ACC112 (cell line): Measurements from ENCODE around the gene MMP11.

Experiments
- H2AFZ ChIP-seq: fragments of 200-600 bp; sonication (generic); one replicate; pipeline ENCODE4 v1.6.0; 2017; ENCODE audit warnings: antibody characterized with exemption, low read length; ENCODE audit not compliant: unreplicated experiment
- H3K27ac ChIP-seq: fragments of 200-600 bp; sonication (generic); 2 replicates; pipeline ENCODE4 v1.5.1; 2014; ENCODE audit warnings: low read depth, mild to moderate bottlenecking, antibody characterized with exemption, low read length, moderate library complexity
- H3K27me3 ChIP-seq: fragments of 200-600 bp; sonication (generic); 2 replicates; pipeline ENCODE4 v1.6.1; 2014; ENCODE audit warnings: mild to moderate bottlenecking, antibody characterized with exemption, low read length, moderate library complexity, mixed read lengths; ENCODE audit not compliant: insufficient read depth
- H3K36me3 ChIP-seq: fragments of 200-600 bp; sonication (generic); 2 replicates; pipeline ENCODE4 v1.6.1; 2016; ENCODE audit warnings: mild to moderate bottlenecking, antibody characterized with exemption, low read length, moderate library complexity, mixed read lengths; ENCODE audit not compliant: insufficient read depth
- H3K4me1 ChIP-seq: fragments of 200-600 bp; sonication (generic); one replicate; pipeline ENCODE4 v1.6.1; 2016; ENCODE audit warnings: low read length, mixed read lengths; ENCODE audit not compliant: insufficient read depth, unreplicated experiment, control insufficient read depth
- H3K4me3 ChIP-seq: fragments of 200-600 bp; sonication (generic); 2 replicates; pipeline ENCODE4 v1.5.1; 2014; ENCODE audit warnings: mild to moderate bottlenecking, low read depth, low read length
- H3K79me2 ChIP-seq: fragments of 200-600 bp; sonication (generic); one replicate; pipeline ENCODE4 v1.6.0; 2016; ENCODE audit warnings: low read length; ENCODE audit not compliant: control insufficient read depth, unreplicated experiment, insufficient read depth

MMP11 gene

GRCh38 chr22:23824476-23825245 lies 52.0 kb downstream of the MMP11 start:
- Histone ChIP-seq H3K79me2 (no peaks in the 10 kb centered on the region), H3K4me1 (peaks cover 20% of the 10 kb centered on the region), H3K27ac (no peak overlapping the region), H3K4me3 (no peak overlapping the region), H3K27me3 (no peaks in the 10 kb centered on the region), H3K36me3 (no peaks in the 10 kb centered on the region), H2AFZ (no peak overlapping the region)

- peak overlapping the region; percentile 49 for H3K27ac ChIP-seq
- H3K4me1 ChIP-seq: peaks cover 26% of the 10 kb centered on the region
- no peaks in the 10 kb centered on the region for H3K27me3 ChIP-seq
- H2AFZ ChIP-seq: no peak overlapping the region
- no peak overlapping the region for H3K4me3 ChIP-seq
- no peaks in the 10 kb centered on the region for H3K36me3 ChIP-seq
- no peaks in the 10 kb centered on the region for H3K79me2 ChIP-seq
Measured at GRCh38 chr22:23825246-23825905, 52.7 kb downstream of the MMP11 start.

GRCh38 chr22:23826510-23827350 lies 54.1 kb downstream of the MMP11 start:
- Histone ChIP-seq H3K27ac (peak overlapping the region; percentile 49), H3K36me3 (no peaks in the 10 kb centered on the region), H3K79me2 (no peaks in the 10 kb centered on the region), H3K27me3 (no peaks in the 10 kb centered on the region), H2AFZ (no peak overlapping the region), H3K4me1 (peaks cover 26% of the 10 kb centered on the region), H3K4me3 (no peak overlapping the region)

GRCh38 chr22:23827351-23827995 lies 54.8 kb downstream of the MMP11 start:
- Histone ChIP-seq H3K79me2 (no peaks in the 10 kb centered on the region), H3K27ac (no peak overlapping the region), H2AFZ (no peak overlapping the region), H3K4me1 (peaks cover 26% of the 10 kb centered on the region), H3K27me3 (no peaks in the 10 kb centered on the region), H3K36me3 (no peaks in the 10 kb centered on the region), H3K4me3 (no peak overlapping the region)

- no peaks in the 10 kb centered on the region for H3K79me2 ChIP-seq
- H3K36me3 ChIP-seq: no peaks in the 10 kb centered on the region
- H3K4me1 ChIP-seq: peaks cover 15% of the 10 kb centered on the region
- H3K27me3 ChIP-seq: no peaks in the 10 kb centered on the region
- H3K27ac ChIP-seq: no peak overlapping the region
- no peak overlapping the region for H3K4me3 ChIP-seq
- no peak overlapping the region for H2AFZ ChIP-seq
Measured at GRCh38 chr22:23828800-23829680, 56.4 kb downstream of the MMP11 start.

- no peaks in the 10 kb centered on the region for H3K27me3 ChIP-seq
- H3K27ac ChIP-seq: peak overlapping the region; percentile 32
- no peak overlapping the region for H3K4me3 ChIP-seq
- H3K36me3 ChIP-seq: no peaks in the 10 kb centered on the region
- no peak overlapping the region for H2AFZ ChIP-seq
- no peaks in the 10 kb centered on the region for H3K79me2 ChIP-seq
- H3K4me1 ChIP-seq: peaks cover 15% of the 10 kb centered on the region
Measured at GRCh38 chr22:23829845-23830372, 57.3 kb downstream of the MMP11 start.

- H3K4me1 ChIP-seq: peaks cover 15% of the 10 kb centered on the region
- no peak overlapping the region for H3K27ac ChIP-seq
- H3K4me3 ChIP-seq: no peak overlapping the region
- no peak overlapping the region for H2AFZ ChIP-seq
- H3K27me3 ChIP-seq: no peaks in the 10 kb centered on the region
- H3K36me3 ChIP-seq: no peaks in the 10 kb centered on the region
- H3K79me2 ChIP-seq: no peaks in the 10 kb centered on the region
Measured at GRCh38 chr22:23831261-23831660, 58.6 kb downstream of the MMP11 start.

GRCh38 chr22:23831781-23832180 lies 59.1 kb downstream of the MMP11 start:
- no peak overlapping the region for H3K27ac ChIP-seq
- peaks cover 14% of the 10 kb centered on the region for H3K4me1 ChIP-seq
- no peaks in the 10 kb centered on the region for H3K36me3 ChIP-seq
- H2AFZ ChIP-seq: no peak overlapping the region
- H3K27me3 ChIP-seq: no peaks in the 10 kb centered on the region
- no peaks in the 10 kb centered on the region for H3K79me2 ChIP-seq
- H3K4me3 ChIP-seq: no peak overlapping the region

GRCh38 chr22:23832226-23833016 lies 59.8 kb downstream of the MMP11 start:
- Histone ChIP-seq H3K4me1 (peaks cover 12% of the 10 kb centered on the region), H3K79me2 (no peaks in the 10 kb centered on the region), H3K27me3 (no peaks in the 10 kb centered on the region), H3K27ac (no peak overlapping the region), H3K4me3 (no peak overlapping the region), H2AFZ (no peak overlapping the region), H3K36me3 (no peaks in the 10 kb centered on the region)
